Small intestine (tissue), 7 donors: Measurements from ENCODE around the gene DEF6. TPM values are rescaled to one million over a fixed set of nuclear protein-coding genes. Genes with fewer than 3 reads are reported as not detected.
A peak's percentile ranks its signal among the peaks of the same experiment; 100 is the strongest.

Source experiments
- DNase-seq, 2 donors: peaks; one replicate each; pipeline versions ENCODE4 v3.0.0 to v3.0.0-alpha.2; 2013
- FAIRE-seq: peaks from 2 replicates; lab custom pipeline; 2012; peaks lifted over from hg19 to GRCh38; lab: Jason Lieb, UNC
- H3K27ac ChIP-seq, 3 donors: one replicate each; pipeline ENCODE4 v1.5.1; 2013; ENCODE audit warnings: low read length in 2 of 3, mild to moderate bottlenecking in 2 of 3, control low read depth in 1 of 3, inconsistent platforms in 1 of 3, low read depth in 1 of 3, moderate library complexity in 1 of 3
- H3K27me3 ChIP-seq, 3 donors: one replicate each; pipeline ENCODE4 v1.6.1; 2013; ENCODE audit warnings: low read length in 3 of 3, inconsistent platforms in 1 of 3; ENCODE audit not compliant: control insufficient read depth in 3 of 3, insufficient read depth in 3 of 3
- H3K36me3 ChIP-seq, 3 donors: one replicate each; pipeline ENCODE4 v1.6.1; 2013; ENCODE audit warnings: low read length in 3 of 3, inconsistent platforms in 1 of 3, low read depth in 1 of 3, mild to moderate bottlenecking in 1 of 3, moderate library complexity in 1 of 3; ENCODE audit not compliant: control insufficient read depth in 3 of 3, insufficient read depth in 2 of 3
- H3K4me1 ChIP-seq, 3 donors: one replicate each; pipeline ENCODE4 v1.6.1; 2013; ENCODE audit warnings: low read length in 2 of 3, inconsistent platforms in 1 of 3, low read depth in 1 of 3, mild to moderate bottlenecking in 1 of 3, moderate library complexity in 1 of 3; ENCODE audit not compliant: control insufficient read depth in 3 of 3, insufficient read depth in 2 of 3
- H3K4me3 ChIP-seq, 3 donors: one replicate each; pipeline ENCODE4 v1.5.1; 2013; ENCODE audit warnings: low read length in 3 of 3, control low read depth in 1 of 3, inconsistent platforms in 1 of 3, low read depth in 1 of 3, mild to moderate bottlenecking in 1 of 3, moderate library complexity in 1 of 3
- H3K9me3 ChIP-seq, 2 donors: one replicate each; pipeline ENCODE4 v1.6.1; 2013; ENCODE audit warnings: low read depth in 1 of 2, low read length in 1 of 2; ENCODE audit not compliant: control insufficient read depth in 2 of 2, insufficient read depth in 1 of 2
- WGBS, 3 donors: extraction: QIAGEN DNeasy Blood & Tissue Kit; methylation state at CpG; one replicate each; pipeline ENCODE4 v1.1.7; 2013; 5-methylcytosine and 5-hydroxymethylcytosine counted together
- polyA plus RNA-seq, 4 donors: library from polyadenylated mRNA; stranded (reverse) in 3 of 4; unstranded in 1 of 4; fragments of 200-250 nt in 3 of 4; fragments of 120-200 nt in 1 of 4; gene quantifications; one replicate each; pipeline versions ENCODE4 v1.2.1 to v1.2.3, GENCODE V29; 2013
- donor health status: healthy with polysubstance abuse.
- donor health status: control.
- donor health status: control.
- donor health status: Bipolar disorder and iron deficiency.
- donor health status: healthy.

Gene DEF6
- polyA plus RNA-seq, 4 donors, result 4.7 to 16.2 (median 12.3) TPM

DNA sequence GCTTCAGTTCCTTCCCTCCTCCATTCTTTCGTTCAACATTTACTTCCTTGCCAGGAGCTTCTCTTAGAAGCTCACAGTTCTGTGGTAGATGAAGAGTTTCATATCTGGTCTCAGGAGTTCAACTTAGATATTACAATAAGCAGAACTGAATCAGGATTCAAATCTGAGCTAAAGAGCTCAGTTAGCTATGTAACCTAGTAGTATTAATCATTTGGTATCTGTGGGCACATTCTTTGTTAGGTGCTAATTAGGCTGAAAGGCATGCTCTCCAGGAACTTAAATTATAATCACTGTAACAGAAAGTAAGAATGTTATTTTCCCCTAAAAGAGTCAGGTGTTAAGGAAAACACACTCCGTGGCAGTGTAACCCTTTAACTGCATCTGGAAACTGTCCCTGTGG lies 29.7 kb upstream of the DEF6 start:
- H3K27me3 ChIP-seq, result no peaks in the 10 kb centered on the region
- 78 to 88% (median 80%) methylated on average over 2 of the region's 2 CpGs for WGBS, 3 donors
- FAIRE-seq (no peak), DNase-seq (no peak)
- H3K9me3 ChIP-seq, result no peaks in the 10 kb centered on the region
- H3K36me3 ChIP-seq, result peaks cover 0 to 6% (median 0%) of the 10 kb centered on the region in 3 donors
- H3K4me3 ChIP-seq, result no peak overlapping the region
- H3K4me1 ChIP-seq, result no peaks in the 10 kb centered on the region
- no peak overlapping the region for H3K27ac ChIP-seq

GRCh38 chr6:35272005-35272404 lies 25.6 kb upstream of the DEF6 start:
- no peak for FAIRE-seq
- H3K9me3 ChIP-seq, result no peaks in the 10 kb centered on the region
- no peak overlapping the region for H3K27ac ChIP-seq
- no peaks in the 10 kb centered on the region for H3K4me1 ChIP-seq
- peaks cover 0 to 13% (median 0%) of the 10 kb centered on the region in 3 donors for H3K36me3 ChIP-seq
- H3K27me3 ChIP-seq, result no peaks in the 10 kb centered on the region
- WGBS, 3 donors, result 98% methylated on average over 2 of the region's 2 CpGs
- H3K4me3 ChIP-seq, result no peak overlapping the region
- DNase-seq, result no peak

GRCh38 chr6:35273822-35274559 lies 23.6 kb upstream of the DEF6 start:
- Histone ChIP-seq H3K4me1 (no peaks in the 10 kb centered on the region), H3K9me3 (no peaks in the 10 kb centered on the region), H3K27ac (peak overlapping the region in 1 of 3 donors; percentile 10), H3K4me3 (no peak overlapping the region), H3K27me3 (no peaks in the 10 kb centered on the region), H3K36me3 (peaks cover 0 to 16% (median 0%) of the 10 kb centered on the region in 3 donors)
- no peak for FAIRE-seq
- WGBS, 3 donors, result 84 to 91% (median 88%) methylated on average over 4 of the region's 4 CpGs
- no peak for DNase-seq

DNA sequence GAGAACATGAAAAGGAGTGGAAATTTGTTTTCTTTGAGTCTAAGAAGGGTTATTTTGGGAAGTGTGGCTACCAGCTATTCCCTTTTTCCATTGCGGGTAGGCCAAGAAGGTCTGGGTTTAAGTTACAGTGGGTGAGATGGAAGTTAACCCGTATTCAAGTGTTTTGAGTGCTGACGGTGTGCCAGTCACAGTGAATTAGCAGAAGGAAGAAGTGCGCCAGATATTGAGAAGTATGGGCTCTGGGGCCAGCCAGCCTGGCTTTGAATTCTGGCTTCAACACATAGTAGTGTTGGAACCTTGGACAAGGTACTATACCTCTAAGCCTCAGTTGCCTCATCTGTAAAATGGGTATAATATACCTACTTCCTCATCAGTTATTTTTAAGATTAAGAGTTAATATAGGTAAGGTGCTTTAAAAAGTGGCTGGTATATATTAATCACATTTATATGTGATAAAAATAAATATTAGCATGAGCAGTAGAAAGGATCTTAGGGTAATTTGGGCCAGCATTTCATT lies 21.8 kb upstream of the DEF6 start:
- H3K27ac ChIP-seq, result no peak overlapping the region
- DNase-seq (no peak), FAIRE-seq (no peak)
- no peaks in the 10 kb centered on the region for H3K9me3 ChIP-seq
- peaks cover 0 to 14% (median 0%) of the 10 kb centered on the region in 3 donors for H3K36me3 ChIP-seq
- no peaks in the 10 kb centered on the region for H3K4me1 ChIP-seq
- WGBS, 3 donors, result 80 to 98% (median 88%) methylated on average over 4 of the region's 4 CpGs
- no peaks in the 10 kb centered on the region for H3K27me3 ChIP-seq
- H3K4me3 ChIP-seq, result no peak overlapping the region

- H3K27me3 ChIP-seq, result no peaks in the 10 kb centered on the region
- DNase-seq, result no peak
- no peak overlapping the region for H3K4me3 ChIP-seq
- no peak for FAIRE-seq
- H3K9me3 ChIP-seq, result no peaks in the 10 kb centered on the region
- no peak overlapping the region for H3K27ac ChIP-seq
- 93 to 96% (median 95%) methylated on average over 3 of the region's 3 CpGs for WGBS, 3 donors
- peaks cover 0 to 27% (median 2%) of the 10 kb centered on the region in 3 donors for H3K36me3 ChIP-seq
- H3K4me1 ChIP-seq, result no peaks in the 10 kb centered on the region
Observed at GRCh38 chr6:35278708-35279107, 18.9 kb upstream of the DEF6 start.

- Histone ChIP-seq H3K4me3 (no peak overlapping the region), H3K4me1 (no peaks in the 10 kb centered on the region), H3K9me3 (no peaks in the 10 kb centered on the region), H3K36me3 (peaks cover 0 to 32% (median 2%) of the 10 kb centered on the region in 3 donors), H3K27ac (no peak overlapping the region), H3K27me3 (no peaks in the 10 kb centered on the region)
- no peak for FAIRE-seq
- 63 to 76% (median 70%) methylated on average over 4 of the region's 4 CpGs for WGBS, 3 donors
- DNase-seq, result no peak
Observed at GRCh38 chr6:35280903-35281302, 16.7 kb upstream of the DEF6 start.

GRCh38 chr6:35282472-35282871 lies 15.1 kb upstream of the DEF6 start:
- Histone ChIP-seq H3K27ac (no peak overlapping the region), H3K4me3 (no peak overlapping the region), H3K36me3 (peaks cover 0 to 46% (median 6%) of the 10 kb centered on the region in 3 donors), H3K27me3 (no peaks in the 10 kb centered on the region), H3K4me1 (no peaks in the 10 kb centered on the region), H3K9me3 (no peaks in the 10 kb centered on the region)
- FAIRE-seq (no peak), DNase-seq (no peak)
- 91 to 100% (median 96%) methylated on average over 2 of the region's 2 CpGs for WGBS, 3 donors

GRCh38 chr6:35283361-35283760 lies 14.3 kb upstream of the DEF6 start:
- H3K36me3 ChIP-seq, result peaks cover 5 to 55% (median 10%) of the 10 kb centered on the region in 3 donors
- FAIRE-seq (no peak), DNase-seq (no peak)
- 68 to 96% (median 90%) methylated on average over 2 of the region's 2 CpGs for WGBS, 3 donors
- H3K4me3 ChIP-seq, result no peak overlapping the region
- no peaks in the 10 kb centered on the region for H3K9me3 ChIP-seq
- H3K27me3 ChIP-seq, result no peaks in the 10 kb centered on the region
- no peak overlapping the region for H3K27ac ChIP-seq
- no peaks in the 10 kb centered on the region for H3K4me1 ChIP-seq
